Mucosa of rectum (tissue), 2 donors: ENCODE results near the gene DCAF7.

Experiments
- H3K27ac ChIP-seq, 2 donors: one replicate each; pipeline ENCODE4 v1.7.0; 2013; ENCODE audit warnings: inconsistent platforms in 2 of 2, low read depth in 2 of 2, low read length in 2 of 2
- H3K27me3 ChIP-seq, 2 donors: one replicate each; pipeline ENCODE4 v1.7.0; 2013; ENCODE audit warnings: low read length in 2 of 2; ENCODE audit not compliant: control insufficient read depth in 2 of 2, insufficient read depth in 2 of 2
- H3K36me3 ChIP-seq, 2 donors: one replicate each; pipeline ENCODE4 v1.7.0; 2013; ENCODE audit warnings: low read length in 2 of 2; ENCODE audit not compliant: control insufficient read depth in 2 of 2, insufficient read depth in 2 of 2
- H3K4me1 ChIP-seq, 2 donors: one replicate each; pipeline ENCODE4 v1.7.0; 2013; ENCODE audit warnings: low read length in 2 of 2, mild to moderate bottlenecking in 1 of 2; ENCODE audit not compliant: control insufficient read depth in 2 of 2, insufficient read depth in 2 of 2
- H3K4me3 ChIP-seq, 2 donors: one replicate each; pipeline ENCODE4 v1.7.0; 2013; ENCODE audit warnings: low read length in 2 of 2
- H3K9ac ChIP-seq, 2 donors: one replicate each; pipeline ENCODE4 v1.7.0; 2013; ENCODE audit warnings: low read length in 2 of 2, low read depth in 1 of 2, mild to moderate bottlenecking in 1 of 2
- H3K9me3 ChIP-seq, 2 donors: one replicate each; pipeline ENCODE4 v1.7.0; 2013; ENCODE audit warnings: low read length in 2 of 2; ENCODE audit not compliant: control insufficient read depth in 2 of 2
- donor health status: healthy.
- donor health status: Normal muscosa, but diverticular disease.

DCAF7 gene

DNA sequence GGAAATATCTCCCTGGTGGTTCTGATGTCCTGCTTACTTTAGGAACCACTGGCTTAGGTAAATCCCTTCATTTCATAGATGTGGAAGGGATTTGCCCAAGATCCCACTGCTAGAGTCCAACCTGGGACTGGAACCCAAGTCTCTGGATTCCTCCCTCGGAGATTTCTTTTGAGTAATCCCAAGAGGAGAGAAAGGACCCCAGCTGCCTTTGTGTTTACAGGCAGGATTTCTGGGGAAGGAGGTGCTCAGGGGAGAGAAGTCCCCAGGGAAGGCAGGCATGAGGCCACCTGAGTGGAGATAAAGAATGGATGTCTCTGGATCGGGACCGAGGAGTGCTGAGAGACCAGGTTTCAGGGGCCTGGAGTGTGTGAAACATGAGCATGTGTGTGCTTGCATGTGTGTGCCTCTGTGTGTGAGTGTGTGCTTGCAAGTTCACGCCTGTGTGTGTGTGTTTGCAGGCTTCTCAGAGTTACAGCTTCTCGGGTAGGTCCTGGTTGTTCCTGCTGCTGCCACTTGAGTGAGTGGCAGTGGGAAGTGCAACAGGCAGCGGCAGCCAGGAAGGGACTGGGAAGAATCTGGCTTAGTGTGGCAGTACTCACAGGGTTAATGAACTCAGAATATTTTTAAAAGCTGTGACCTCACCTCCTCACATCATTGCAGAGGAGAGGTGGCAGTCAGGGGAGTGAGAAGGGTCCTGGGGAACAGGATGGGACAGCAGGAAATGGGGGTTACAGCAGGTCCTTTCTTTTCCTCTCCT lies 24.9 kb upstream of the DCAF7 start:
- Histone ChIP-seq H3K4me1 (peaks cover 4 to 7% of the 10 kb centered on the region in 2 donors), H3K9me3 (no peaks in the 10 kb centered on the region), H3K36me3 (no peaks in the 10 kb centered on the region), H3K9ac (no peak overlapping the region), H3K27me3 (peaks cover 0 to 3% of the 10 kb centered on the region in 2 donors), H3K27ac (no peak overlapping the region), H3K4me3 (no peak overlapping the region)

DNA sequence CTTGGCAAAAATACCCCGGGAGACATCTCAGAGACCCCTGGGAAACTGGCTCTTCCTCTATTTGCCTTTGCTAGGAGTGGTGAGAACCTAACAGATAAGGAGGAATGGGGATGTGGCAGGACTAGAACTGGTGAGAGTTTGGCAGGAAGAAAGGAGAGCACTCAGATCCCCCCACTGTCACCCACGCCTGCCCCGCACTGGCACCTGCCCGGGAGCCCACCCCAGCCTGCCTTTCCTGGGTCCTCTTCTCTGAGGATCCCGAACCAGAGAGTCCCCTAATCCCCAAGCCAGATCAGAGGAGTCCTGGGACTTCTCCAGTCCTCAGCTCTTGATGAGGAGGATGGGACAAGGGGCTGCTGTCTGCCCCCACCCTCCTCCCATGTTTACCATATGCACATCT lies 23.4 kb upstream of the DCAF7 start:
- H3K4me1 ChIP-seq = no peaks in the 10 kb centered on the region
- H3K9ac ChIP-seq = no peak overlapping the region
- no peak overlapping the region for H3K27ac ChIP-seq
- no peaks in the 10 kb centered on the region for H3K9me3 ChIP-seq
- no peaks in the 10 kb centered on the region for H3K36me3 ChIP-seq
- no peak overlapping the region for H3K4me3 ChIP-seq
- no peaks in the 10 kb centered on the region for H3K27me3 ChIP-seq

DNA sequence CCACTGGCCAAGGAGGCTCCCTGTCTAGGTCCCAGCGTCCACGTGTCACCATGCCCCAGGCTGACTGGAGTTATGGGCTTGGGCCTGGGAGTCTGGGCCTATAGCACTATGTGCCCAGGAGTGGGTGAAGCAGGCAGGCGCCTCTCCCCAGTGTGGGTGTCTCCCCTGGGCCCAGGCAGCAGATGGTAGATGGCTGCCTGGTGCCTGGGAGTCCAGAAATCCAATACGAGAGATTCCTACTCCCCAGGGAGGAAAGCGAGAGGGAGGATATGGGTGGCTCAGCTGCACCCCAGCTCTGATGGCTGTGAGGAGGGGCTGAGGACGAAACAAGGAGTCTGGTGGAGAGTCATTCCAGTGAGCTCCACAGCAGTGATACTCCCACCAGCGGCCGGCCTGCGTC lies 22.1 kb upstream of the DCAF7 start:
- Histone ChIP-seq H3K9ac (no peak overlapping the region), H3K27ac (no peak overlapping the region), H3K4me1 (no peaks in the 10 kb centered on the region)

DNA sequence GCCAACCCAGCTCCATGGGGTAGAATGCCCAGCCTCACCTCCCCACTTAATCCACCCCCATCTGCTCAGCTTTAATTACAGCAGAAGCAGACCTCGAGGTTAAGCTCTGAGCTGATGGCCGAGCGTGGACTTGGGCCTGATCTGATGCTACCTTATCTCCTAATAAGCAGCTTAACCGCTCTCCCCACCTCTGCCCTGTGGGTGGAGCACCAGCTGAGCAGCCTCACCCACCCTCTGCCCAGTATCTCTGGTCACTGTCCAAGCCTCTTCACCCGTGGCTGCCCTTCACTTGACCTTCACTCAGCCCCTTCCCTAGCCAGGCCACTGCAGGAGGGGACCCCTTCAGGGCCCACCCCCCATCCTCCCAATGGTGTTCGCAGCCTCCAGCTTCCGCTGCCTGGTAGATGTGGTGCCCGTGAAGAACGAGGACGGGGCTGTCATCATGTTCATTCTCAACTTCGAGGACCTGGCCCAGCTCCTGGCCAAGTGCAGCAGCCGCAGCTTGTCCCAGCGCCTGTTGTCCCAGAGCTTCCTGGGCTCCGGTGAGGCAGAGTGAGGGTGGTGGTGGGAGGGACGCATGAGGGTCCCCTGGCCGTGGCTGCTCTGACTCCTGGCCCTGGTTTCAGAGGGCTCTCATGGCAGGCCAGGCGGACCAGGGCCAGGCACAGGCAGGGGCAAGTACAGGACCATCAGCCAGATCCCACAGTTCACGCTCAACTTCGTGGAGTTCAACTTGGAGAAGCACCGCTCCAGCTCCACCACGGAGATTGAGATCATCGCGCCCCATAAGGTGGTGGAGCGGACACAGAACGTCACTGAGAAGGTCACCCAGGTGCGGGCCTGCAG lies 20.3 kb upstream of the DCAF7 start:
- Histone ChIP-seq H3K4me3 (no peak overlapping the region), H3K27me3 (no peaks in the 10 kb centered on the region), H3K36me3 (no peaks in the 10 kb centered on the region), H3K4me1 (no peaks in the 10 kb centered on the region), H3K27ac (no peak overlapping the region), H3K9ac (no peak overlapping the region), H3K9me3 (no peaks in the 10 kb centered on the region)

More for the DNA sequence above, 22.1 kb upstream of the DCAF7 start:
- H3K36me3 ChIP-seq = no peaks in the 10 kb centered on the region
- no peaks in the 10 kb centered on the region for H3K27me3 ChIP-seq
- no peak overlapping the region for H3K4me3 ChIP-seq
- H3K9me3 ChIP-seq = no peaks in the 10 kb centered on the region

DNA sequence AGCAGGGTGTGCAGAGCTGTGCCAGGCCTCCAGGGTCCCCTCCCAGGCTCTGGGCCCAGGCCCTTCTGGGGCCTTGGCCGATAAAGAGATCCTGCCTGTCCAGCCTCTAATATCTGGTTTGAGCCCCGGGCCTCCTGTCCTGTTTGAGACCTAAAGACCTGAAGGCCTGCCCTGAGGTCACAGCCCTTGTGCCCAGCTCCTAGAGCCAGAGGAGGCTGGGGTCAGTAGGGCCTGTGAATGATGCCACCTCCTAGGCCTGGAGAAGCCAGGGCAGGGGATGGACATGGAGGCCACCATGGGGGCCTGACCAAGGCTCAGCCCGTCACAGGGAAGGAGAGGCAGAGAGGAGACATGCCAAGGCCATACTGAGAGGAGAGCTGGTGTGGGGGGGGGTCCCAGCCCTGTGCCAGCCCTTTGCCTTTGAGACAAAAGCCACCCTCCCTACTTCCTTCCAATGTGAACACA lies 19.7 kb upstream of the DCAF7 start:
- Histone ChIP-seq H3K27me3 (no peaks in the 10 kb centered on the region), H3K4me3 (no peak overlapping the region), H3K36me3 (no peaks in the 10 kb centered on the region), H3K9me3 (no peaks in the 10 kb centered on the region), H3K27ac (no peak overlapping the region), H3K9ac (no peak overlapping the region), H3K4me1 (no peaks in the 10 kb centered on the region)

DNA sequence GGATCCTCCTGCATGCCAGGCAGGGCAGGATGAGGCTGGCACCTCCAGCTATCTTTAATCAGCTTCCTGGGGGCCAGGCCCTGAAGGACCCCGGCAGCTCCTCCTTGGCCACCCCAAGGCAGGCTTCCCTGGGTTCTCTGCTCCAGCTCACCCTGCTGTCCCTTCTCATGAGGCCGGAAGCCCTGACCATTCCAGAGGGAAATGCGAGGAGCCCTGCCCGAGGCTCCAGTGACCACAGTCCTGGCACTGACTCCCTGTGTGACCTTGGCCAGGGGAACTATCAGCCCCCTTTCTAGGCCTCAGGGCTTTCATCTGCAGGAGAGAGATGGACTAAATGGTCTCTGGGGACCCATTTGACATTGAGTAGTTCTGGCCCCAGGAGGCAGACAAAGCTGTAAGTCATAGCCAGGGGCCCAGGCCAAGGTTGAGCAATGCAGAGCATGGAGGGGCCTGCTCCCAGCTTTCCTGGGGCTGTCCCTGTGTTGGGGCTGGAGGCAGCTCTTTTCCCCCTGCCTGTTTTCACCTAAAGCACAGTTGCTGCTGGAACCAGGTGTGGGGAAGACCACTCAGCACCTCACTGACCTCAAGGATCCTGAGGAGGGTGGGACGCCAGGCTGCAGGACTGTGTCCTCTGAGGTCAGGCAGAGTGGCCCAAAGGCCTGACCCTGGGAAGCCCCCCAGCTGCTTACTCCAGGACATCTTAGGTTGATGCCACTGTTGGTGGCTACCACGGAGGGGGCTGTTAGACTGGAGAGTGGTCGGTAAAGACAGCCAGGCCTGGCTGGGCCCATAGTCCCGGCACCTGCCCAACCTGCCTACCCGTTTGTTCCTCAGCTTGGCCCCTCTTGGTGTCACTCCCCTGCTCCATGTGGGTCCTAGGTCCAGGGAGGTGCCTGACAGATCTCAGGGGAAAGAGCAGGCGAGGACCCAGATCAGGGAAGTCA lies 19.0 kb upstream of the DCAF7 start:
- H3K9ac ChIP-seq = no peak overlapping the region
- no peak overlapping the region for H3K27ac ChIP-seq
- no peaks in the 10 kb centered on the region for H3K4me1 ChIP-seq
- no peaks in the 10 kb centered on the region for H3K27me3 ChIP-seq
- no peaks in the 10 kb centered on the region for H3K36me3 ChIP-seq
- H3K9me3 ChIP-seq = no peaks in the 10 kb centered on the region
- H3K4me3 ChIP-seq = no peak overlapping the region

DNA sequence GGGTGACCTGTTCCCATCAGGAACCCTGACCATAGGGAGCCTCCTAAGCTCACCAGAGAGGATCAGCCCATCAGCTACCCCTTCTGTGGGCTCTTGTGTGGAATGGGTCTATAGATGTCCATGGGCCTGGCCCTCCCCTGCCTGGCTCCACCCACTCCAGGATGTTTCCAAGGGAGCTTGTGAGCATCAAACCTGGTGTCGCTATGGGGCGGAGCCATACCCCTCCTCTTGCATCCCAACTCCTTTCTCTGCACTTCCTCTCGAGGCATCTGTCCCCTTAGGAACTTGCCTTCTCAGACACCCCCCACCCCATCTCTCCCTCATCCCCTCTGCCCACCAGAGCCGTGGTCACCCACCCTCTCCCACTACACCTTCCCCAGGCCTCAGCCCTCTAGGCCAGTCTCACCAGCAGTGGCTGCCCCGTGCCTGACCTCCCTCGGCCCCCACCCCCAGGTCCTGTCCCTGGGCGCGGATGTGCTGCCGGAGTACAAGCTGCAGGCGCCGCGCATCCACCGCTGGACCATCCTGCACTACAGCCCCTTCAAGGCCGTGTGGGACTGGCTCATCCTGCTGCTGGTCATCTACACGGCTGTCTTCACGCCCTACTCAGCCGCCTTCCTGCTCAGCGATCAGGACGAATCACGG lies 16.7 kb upstream of the DCAF7 start:
- Histone ChIP-seq H3K4me3 (no peak overlapping the region), H3K4me1 (peaks cover 0 to 6% of the 10 kb centered on the region in 2 donors), H3K9me3 (no peaks in the 10 kb centered on the region), H3K27me3 (peaks cover 2 to 7% of the 10 kb centered on the region in 2 donors), H3K36me3 (no peaks in the 10 kb centered on the region), H3K27ac (no peak overlapping the region), H3K9ac (no peak overlapping the region)

DNA sequence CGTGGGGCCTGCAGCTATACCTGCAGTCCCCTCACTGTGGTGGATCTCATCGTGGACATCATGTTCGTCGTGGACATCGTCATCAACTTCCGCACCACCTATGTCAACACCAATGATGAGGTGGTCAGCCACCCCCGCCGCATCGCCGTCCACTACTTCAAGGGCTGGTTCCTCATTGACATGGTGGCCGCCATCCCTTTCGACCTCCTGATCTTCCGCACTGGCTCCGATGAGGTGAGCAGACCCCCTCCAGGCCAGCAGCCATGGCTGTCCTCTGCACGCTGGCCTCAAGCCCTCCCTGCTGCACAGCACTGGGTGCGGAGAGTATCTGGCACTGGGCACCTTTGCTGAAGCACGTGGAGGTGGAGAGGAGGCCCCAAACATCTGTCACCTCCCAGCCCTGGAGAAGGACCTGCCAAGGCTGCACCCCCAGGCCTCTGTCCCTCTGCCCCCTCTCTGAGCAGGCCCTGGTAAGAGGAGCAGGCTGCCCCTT lies 16.2 kb upstream of the DCAF7 start:
- H3K9me3 ChIP-seq = no peaks in the 10 kb centered on the region
- peaks cover 7 to 13% of the 10 kb centered on the region in 2 donors for H3K27me3 ChIP-seq
- no peak overlapping the region for H3K9ac ChIP-seq
- H3K27ac ChIP-seq = no peak overlapping the region
- H3K36me3 ChIP-seq = no peaks in the 10 kb centered on the region
- H3K4me1 ChIP-seq = peaks cover 0 to 7% of the 10 kb centered on the region in 2 donors
- H3K4me3 ChIP-seq = no peak overlapping the region

DNA sequence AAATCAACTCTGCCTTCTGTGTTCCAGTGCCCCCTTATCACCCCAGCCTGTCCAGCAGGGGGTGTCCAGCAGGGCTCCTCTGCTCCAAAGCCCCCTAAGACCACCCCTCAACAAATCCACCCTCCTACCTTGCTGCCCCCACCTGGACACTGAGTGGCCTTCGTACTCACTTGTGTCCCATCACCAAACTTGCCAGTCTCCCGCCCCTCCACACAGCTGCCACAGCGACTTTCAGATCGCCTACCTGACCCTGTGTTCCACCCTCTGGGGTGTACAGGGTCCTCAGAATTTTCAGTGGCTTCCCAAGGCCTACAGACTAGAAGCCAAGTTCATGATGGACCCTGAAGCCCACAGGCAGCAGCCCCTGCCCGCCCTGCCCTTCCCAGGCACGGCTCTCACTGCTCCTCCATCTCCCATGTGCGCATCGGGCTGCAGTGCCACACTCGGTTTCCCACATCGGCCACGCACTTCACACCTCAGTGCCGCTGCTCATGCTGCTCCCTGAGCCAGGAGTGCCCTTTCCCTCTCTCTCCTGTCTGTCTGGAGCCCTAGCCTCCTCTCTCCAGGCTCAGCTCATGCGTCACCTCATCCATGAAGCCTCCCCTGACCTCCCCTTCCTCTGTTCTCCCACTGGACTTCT lies 15.3 kb upstream of the DCAF7 start:
- no peaks in the 10 kb centered on the region for H3K36me3 ChIP-seq
- H3K4me1 ChIP-seq = peaks cover 0 to 7% of the 10 kb centered on the region in 2 donors
- H3K9ac ChIP-seq = no peak overlapping the region
- H3K4me3 ChIP-seq = no peak overlapping the region
- no peak overlapping the region for H3K27ac ChIP-seq
- peaks cover 9 to 21% of the 10 kb centered on the region in 2 donors for H3K27me3 ChIP-seq
- H3K9me3 ChIP-seq = no peaks in the 10 kb centered on the region
